Gastrocnemius medialis (tissue), 4 donors: ENCODE measurements around the gene ASTN1. TPM values are rescaled to one million over a fixed set of nuclear protein-coding genes. Genes with fewer than 3 reads are reported as not detected.

Source experiments
- ATAC-seq, 2 donors: fragments of 150-250 bp; one replicate each; pipeline ENCODE4 v1.9.1; 2016
- DNase-seq, 2 donors: peaks; one replicate each; pipeline ENCODE4 v3.0.0-alpha.2; 2019
- H3K27ac ChIP-seq, 4 donors: fragments of 200-600 bp; sonication (generic); 1 replicate in 1 of 4; 2 replicates in 3 of 4; pipeline ENCODE4 v1.5.1; 2016 to 2018; ENCODE audit warnings: mild to moderate bottlenecking in 2 of 4, moderate library complexity in 1 of 4
- H3K27me3 ChIP-seq, 3 donors: fragments of 200-600 bp; sonication (generic) in 2 of 3; 1 replicate in 1 of 3; 2 replicates in 2 of 3; pipeline versions ENCODE4 v1.5.1 to v1.6.0; 2016 to 2019; ENCODE audit warnings: mild to moderate bottlenecking in 1 of 3, moderate library complexity in 1 of 3
- H3K36me3 ChIP-seq, 2 donors: fragments of 200-600 bp; sonication (generic) in 1 of 2; one replicate each; pipeline ENCODE4 v1.5.1; 2017 to 2018
- H3K4me1 ChIP-seq, 2 donors: fragments of 200-600 bp; sonication (generic) in 1 of 2; one replicate each; pipeline ENCODE4 v1.5.1; 2016 to 2017; ENCODE audit warnings: mild to moderate bottlenecking in 2 of 2
- H3K4me3 ChIP-seq, 4 donors: fragments of 200-600 bp; sonication (generic) in 3 of 4; 1 replicate in 1 of 4; 2 replicates in 3 of 4; pipeline ENCODE4 v1.5.1; 2016 to 2019; ENCODE audit warnings: mild to moderate bottlenecking in 2 of 4
- H3K9me3 ChIP-seq, 3 donors: fragments of 200-600 bp; sonication (generic) in 2 of 3; 1 replicate in 1 of 3; 2 replicates in 2 of 3; pipeline ENCODE4 v1.5.1; 2016 to 2019
- POLR2A ChIP-seq, 2 donors: fragments of 450-650 bp; IDR thresholded peaks; one replicate each; pipeline ENCODE4 v1.6.1; 2017; ENCODE audit warnings: antibody characterized with exemption in 2 of 2, mild to moderate bottlenecking in 2 of 2, moderate library complexity in 2 of 2
- in situ Hi-C, 4 donors: fragments of 200-750 bp; cut with MboI; loops; one replicate each; pipeline versions ENCODE4 v1.15.0 to v1.8.0; 2017; ENCODE audit warnings: low sequenced_read_pairs in 4 of 4
- intact Hi-C: fragments of 100-400 bp; cut with DNase I; formaldehyde crosslinking; loops from one replicate; pipeline ENCODE4 v1.15.1; 2023; ENCODE audit warnings: low total_unique reads
- total RNA-seq, 4 donors: library from RNA; depleted of rRNA; stranded (reverse); fragments of >200 nt; gene quantifications; one replicate each; pipeline versions ENCODE4 v1.1.0 to v1.2.3, GENCODE V29; 2016
- TF ChIP-seq, protein P1 (sequence below), 5 experiments: fragments of 450-650 bp in 3 of 5; fragments of 200-600 bp in 2 of 5; sonication (generic) in 2 of 5; IDR thresholded peaks in 4 of 5; conservative IDR thresholded peaks in 1 of 5; 1 replicate in 4 of 5; 2 replicates in 1 of 5; pipeline ENCODE4 v1.5.1; 2016 to 2019; ENCODE audit warnings: antibody characterized with exemption in 5 of 5, mild to moderate bottlenecking in 3 of 5, moderate library complexity in 3 of 5

Gene ASTN1
- total RNA-seq, 4 donors from 2014 or later = 0.09 to 0.10 TPM; not detected in 2

DNA sequence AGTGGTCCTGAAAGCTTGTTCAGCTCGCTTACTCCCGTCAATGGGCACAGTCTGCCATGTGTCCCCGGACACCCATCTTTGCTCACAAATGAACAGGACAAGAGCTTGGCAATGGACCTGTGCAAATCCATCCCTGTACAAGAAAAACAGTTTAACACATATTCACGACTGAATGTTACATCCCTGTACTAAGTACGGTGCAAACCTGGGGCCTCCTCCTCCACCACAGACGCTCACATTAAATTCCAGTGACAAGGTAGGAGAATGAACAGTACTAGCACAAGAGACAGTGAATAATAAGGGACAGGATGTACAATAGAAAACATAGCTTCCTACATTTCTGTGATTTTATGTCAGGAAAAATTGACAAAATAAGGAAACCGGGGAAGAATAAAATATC is 187.7 kb downstream of the ASTN1 start:
- H3K4me1 ChIP-seq = no peaks in the 10 kb centered on the region
- intact Hi-C loops = no loop called here

DNA sequence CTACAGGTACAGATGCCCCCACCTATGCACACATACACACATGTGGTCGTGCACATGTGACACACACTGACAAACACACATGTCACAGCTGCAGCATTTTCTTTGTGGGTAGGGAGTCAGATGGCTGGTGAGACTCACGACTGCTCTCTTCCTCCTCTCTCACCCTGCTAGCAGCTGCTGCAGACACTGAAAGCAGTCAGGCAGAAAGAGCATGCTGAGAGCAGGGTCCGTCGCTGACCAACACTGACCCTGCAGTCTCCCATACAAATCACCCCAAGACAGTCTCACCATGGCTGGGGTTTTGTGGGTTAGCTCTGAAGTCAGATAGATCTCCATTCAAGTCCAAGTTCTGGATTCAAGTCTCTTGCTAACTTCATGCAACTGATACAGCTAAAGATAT is 188.3 kb downstream of the ASTN1 start:
- TF ChIP-seq, protein P1, sequence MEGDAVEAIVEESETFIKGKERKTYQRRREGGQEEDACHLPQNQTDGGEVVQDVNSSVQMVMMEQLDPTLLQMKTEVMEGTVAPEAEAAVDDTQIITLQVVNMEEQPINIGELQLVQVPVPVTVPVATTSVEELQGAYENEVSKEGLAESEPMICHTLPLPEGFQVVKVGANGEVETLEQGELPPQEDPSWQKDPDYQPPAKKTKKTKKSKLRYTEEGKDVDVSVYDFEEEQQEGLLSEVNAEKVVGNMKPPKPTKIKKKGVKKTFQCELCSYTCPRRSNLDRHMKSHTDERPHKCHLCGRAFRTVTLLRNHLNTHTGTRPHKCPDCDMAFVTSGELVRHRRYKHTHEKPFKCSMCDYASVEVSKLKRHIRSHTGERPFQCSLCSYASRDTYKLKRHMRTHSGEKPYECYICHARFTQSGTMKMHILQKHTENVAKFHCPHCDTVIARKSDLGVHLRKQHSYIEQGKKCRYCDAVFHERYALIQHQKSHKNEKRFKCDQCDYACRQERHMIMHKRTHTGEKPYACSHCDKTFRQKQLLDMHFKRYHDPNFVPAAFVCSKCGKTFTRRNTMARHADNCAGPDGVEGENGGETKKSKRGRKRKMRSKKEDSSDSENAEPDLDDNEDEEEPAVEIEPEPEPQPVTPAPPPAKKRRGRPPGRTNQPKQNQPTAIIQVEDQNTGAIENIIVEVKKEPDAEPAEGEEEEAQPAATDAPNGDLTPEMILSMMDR (IDR thresholded peaks at IDR 0.05 in 4 of 5, conservative IDR thresholded peaks at IDR 0.05 in 1 of 5) = no peak
- TF ChIP-seq POLR2A (IDR thresholded peaks at IDR 0.05) = no peak
- no peak overlapping the region for H3K4me3 ChIP-seq
- H3K9me3 ChIP-seq = no peaks in the 10 kb centered on the region
- DNase-seq = no peak
- no peaks in the 10 kb centered on the region for H3K36me3 ChIP-seq
- in situ Hi-C loops (no loop called here), intact Hi-C loops (no loop called here)
- H3K27ac ChIP-seq = no peak overlapping the region
- H3K4me1 ChIP-seq = no peaks in the 10 kb centered on the region
- no peaks in the 10 kb centered on the region for H3K27me3 ChIP-seq
- no peak for ATAC-seq

More for the DNA sequence above, 187.7 kb downstream of the ASTN1 start:
- no peak for ATAC-seq
- no peak overlapping the region for H3K4me3 ChIP-seq
- H3K9me3 ChIP-seq = no peaks in the 10 kb centered on the region
- H3K27me3 ChIP-seq = no peaks in the 10 kb centered on the region
- no peaks in the 10 kb centered on the region for H3K36me3 ChIP-seq
- no peak for DNase-seq
- in situ Hi-C loops = no loop called here
- no peak for TF ChIP-seq POLR2A (IDR thresholded peaks at IDR 0.05)
- TF ChIP-seq, protein P1 (IDR thresholded peaks at IDR 0.05 in 4 of 5, conservative IDR thresholded peaks at IDR 0.05 in 1 of 5) = no peak
- H3K27ac ChIP-seq = no peak overlapping the region

DNA sequence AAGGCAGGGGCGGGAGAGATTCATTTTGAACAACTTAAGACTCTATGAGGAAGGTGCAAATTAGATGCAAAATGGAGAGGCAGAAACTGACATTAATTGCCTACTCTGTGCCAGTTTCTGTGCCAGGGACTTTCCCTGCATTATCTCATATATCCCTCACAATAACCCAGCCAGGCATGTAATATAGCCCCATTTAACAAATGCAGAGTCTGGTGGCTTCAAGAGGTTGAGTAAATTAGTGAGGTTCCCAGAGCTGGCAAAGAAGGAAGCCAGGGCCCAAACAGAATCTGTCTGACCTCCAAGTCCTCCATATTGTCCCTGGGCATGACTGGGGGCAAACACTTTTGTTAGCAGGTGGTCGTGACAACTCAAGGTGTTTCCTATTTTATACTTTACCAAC is 199.8 kb downstream of the ASTN1 start:
- TF ChIP-seq, protein P1 (IDR thresholded peaks at IDR 0.05 in 4 of 5, conservative IDR thresholded peaks at IDR 0.05 in 1 of 5) = no peak
- TF ChIP-seq POLR2A (IDR thresholded peaks at IDR 0.05) = no peak
- Histone ChIP-seq H3K4me3 (no peak overlapping the region), H3K36me3 (no peaks in the 10 kb centered on the region), H3K4me1 (no peaks in the 10 kb centered on the region), H3K27ac (no peak overlapping the region), H3K9me3 (no peaks in the 10 kb centered on the region), H3K27me3 (no peaks in the 10 kb centered on the region)
- intact Hi-C loops = no loop called here
- DNase-seq = no peak
- in situ Hi-C loops = no loop called here
- no peak for ATAC-seq

GRCh38 chr1:176963181-176963580 is 201.3 kb downstream of the ASTN1 start:
- intact Hi-C loops = no loop called here
- no peak for TF ChIP-seq POLR2A (IDR thresholded peaks at IDR 0.05)
- TF ChIP-seq, protein P1 (IDR thresholded peaks at IDR 0.05 in 4 of 5, conservative IDR thresholded peaks at IDR 0.05 in 1 of 5) = no peak

GRCh38 chr1:176961678-176962077 is 202.8 kb downstream of the ASTN1 start:
- H3K9me3 ChIP-seq = no peaks in the 10 kb centered on the region
- no peaks in the 10 kb centered on the region for H3K36me3 ChIP-seq
- in situ Hi-C loops (no loop called here), intact Hi-C loops (no loop called here)
- no peaks in the 10 kb centered on the region for H3K27me3 ChIP-seq
- H3K27ac ChIP-seq = no peak overlapping the region
- TF ChIP-seq, protein P1 (IDR thresholded peaks at IDR 0.05 in 4 of 5, conservative IDR thresholded peaks at IDR 0.05 in 1 of 5) = no peak
- no peak for TF ChIP-seq POLR2A (IDR thresholded peaks at IDR 0.05)
- ATAC-seq (no peak), DNase-seq (no peak)
- H3K4me1 ChIP-seq = no peaks in the 10 kb centered on the region
- H3K4me3 ChIP-seq = no peak overlapping the region

More at GRCh38 chr1:176963181-176963580, 201.3 kb downstream of the ASTN1 start:
- no peak overlapping the region for H3K27ac ChIP-seq
- no peaks in the 10 kb centered on the region for H3K4me1 ChIP-seq
- ATAC-seq (no peak), DNase-seq (no peak)
- H3K4me3 ChIP-seq = no peak overlapping the region
- H3K36me3 ChIP-seq = no peaks in the 10 kb centered on the region
- H3K9me3 ChIP-seq = no peaks in the 10 kb centered on the region
- no peaks in the 10 kb centered on the region for H3K27me3 ChIP-seq
- in situ Hi-C loops = no loop called here
